Panc1 (cell line): ENCODE measurements around the gene PRKAG3. TPM values are rescaled to one million over a fixed set of nuclear protein-coding genes. Genes with fewer than 3 reads are reported as not detected.

Source experiments
- microRNA-seq: library from miRNA; unstranded; fragments of <30 nt; microRNA quantifications from one replicate; pipeline ENCODE4 v1.1.0, GENCODE V29; 2020; ENCODE audit not compliant: unreplicated experiment
- total RNA-seq: library from RNA; stranded (reverse); gene quantifications from one replicate; pipeline ENCODE4 v1.2.1, GENCODE V29; 2021; ENCODE audit not compliant: unreplicated experiment

PRKAG3 gene
- total RNA-seq, 1 experiment from 2014 or later: not detected

Small RNA genes within 50 kb of the gene (microRNA-seq; reads per million reads assigned to microRNA genes)
- gene MIR9500: not detected

Other genes starting within 250 kb of the PRKAG3 start
- 12.9 TPM for gene PLCD4, start 223.9 kb downstream of the PRKAG3 start, total RNA-seq
- 31.3 TPM for gene ZNF142, start 172.2 kb downstream of the PRKAG3 start, total RNA-seq
- gene BCS1L, start 172.1 kb downstream of the PRKAG3 start, total RNA-seq: 42.0 TPM
- 40.4 TPM for gene RNF25, start 159.8 kb downstream of the PRKAG3 start, total RNA-seq
- gene STK36, start 159.7 kb downstream of the PRKAG3 start, total RNA-seq: 48.6 TPM
- gene TTLL4, start 121.0 kb downstream of the PRKAG3 start, total RNA-seq: 45.6 TPM
- gene CYP27A1, start 49.7 kb downstream of the PRKAG3 start, total RNA-seq: 7.7 TPM
- 8.1 TPM for gene WNT6, start 28.0 kb upstream of the PRKAG3 start, total RNA-seq
- gene WNT10A, start 49.0 kb upstream of the PRKAG3 start, total RNA-seq: 9.2 TPM
- gene CDK5R2, start 127.9 kb upstream of the PRKAG3 start, total RNA-seq: 1.3 TPM
- not detected for gene FEV, start 153.4 kb upstream of the PRKAG3 start, total RNA-seq
- not detected for gene CRYBA2, start 161.6 kb upstream of the PRKAG3 start, total RNA-seq
- 0.33 TPM for gene CFAP65, start 209.7 kb upstream of the PRKAG3 start, total RNA-seq
- gene IHH, start 229.1 kb upstream of the PRKAG3 start, total RNA-seq: 0.23 TPM